ENCODE data around the gene SLTM.

GRCh38 chr15:58962662-58963565 is 29.4 kb upstream of the SLTM start:
- TF ChIP-seq CTCF (IDR thresholded peaks at IDR 0.05; ENCODE audit: low read depth, low read length, poor library complexity, severe bottlenecking) (no peak), EZH2phosphoT487 (IDR thresholded peaks at IDR 0.05; ENCODE audit: borderline replicate concordance, low read length) (no peak)

Measured in DOHH2 (cell line).